MCF 10A (cell line): ENCODE measurements around the gene CEP63. TPM values are rescaled to one million over a fixed set of nuclear protein-coding genes. Genes with fewer than 3 reads are reported as not detected.

ENCODE experiments used
- Bru-seq: library from RNA; stranded (reverse); fragments of 400-500 nt; gene quantifications from one replicate; lab custom pipeline; 2021; lab: Mats Ljungman, UMichigan
- BruChase-seq, 2 experiments: library from RNA; stranded (reverse); fragments of 400-500 nt; gene quantifications; one replicate each; lab custom pipeline; 2021; lab: Mats Ljungman, UMichigan
- BruUV-seq: library from RNA; stranded (reverse); fragments of 400-500 nt; replicated peaks from 2 replicates; lab custom pipeline; 2021; lab: Mats Ljungman, UMichigan
- CTCF ChIA-PET: fragments of 300-600 bp; sonication (Branson Sonifier 250); formaldehyde crosslinking; extraction: SDS; loops from one replicate; lab custom pipeline; 2021; ENCODE audit warnings: antibody characterized with exemption, inconsistent platforms; lab: Yijun Ruan, JAX
- POLR2A ChIA-PET: fragments of 300-600, 350-650 bp; sonication (Branson Sonifier 250); formaldehyde crosslinking; extraction: SDS; loops from one replicate; lab custom pipeline; 2020; ENCODE audit warnings: antibody characterized with exemption, inconsistent platforms; lab: Yijun Ruan, JAX
- DNase-seq: peaks from one replicate; pipeline ENCODE4 v3.0.0-alpha.2; 2018; ENCODE audit not compliant: unreplicated experiment
- H3K27ac Mint-ChIP-seq: one replicate; pipeline ENCODE4 v1.8.0; 2022; ENCODE audit warnings: mild to moderate bottlenecking, low read depth, mixed read lengths; ENCODE audit not compliant: unreplicated experiment
- H3K27me3 Mint-ChIP-seq: one replicate; pipeline ENCODE4 v1.8.0; 2022; ENCODE audit warnings: mixed read lengths; ENCODE audit not compliant: insufficient read depth, unreplicated experiment
- H3K36me3 Mint-ChIP-seq: one replicate; pipeline ENCODE4 v1.8.0; 2022; ENCODE audit warnings: mild to moderate bottlenecking, moderate library complexity, mixed read lengths; ENCODE audit not compliant: insufficient read depth, unreplicated experiment
- H3K4me1 Mint-ChIP-seq: one replicate; pipeline ENCODE4 v1.8.0; 2022; ENCODE audit warnings: mixed read lengths; ENCODE audit not compliant: insufficient read depth, unreplicated experiment
- H3K4me3 Mint-ChIP-seq: one replicate; pipeline ENCODE4 v1.8.0; 2022; ENCODE audit warnings: mild to moderate bottlenecking, moderate library complexity, mixed read lengths; ENCODE audit not compliant: unreplicated experiment
- H3K9me3 Mint-ChIP-seq: one replicate; pipeline ENCODE4 v1.8.0; 2022; ENCODE audit warnings: mixed read lengths; ENCODE audit not compliant: unreplicated experiment
- intact Hi-C: fragments of 100-400 bp; cut with micrococcal nuclease; formaldehyde crosslinking; loops from 2 replicates; pipeline ENCODE4 v1.14.1; 2022
- long read RNA-seq: library from polyadenylated mRNA; stranded (forward); transcript quantifications from one replicate; pipeline ENCODE4 v2.0.0, GENCODE V29; 2022
- total RNA-seq: library from RNA; stranded (reverse); gene quantifications from 2 replicates; pipeline ENCODE4 v1.2.3, GENCODE V29; 2022
- TF ChIP-seq, protein P1 (sequence below): fragments of 200-600 bp; IDR thresholded peaks from one replicate; pipeline ENCODE4 v1.8.0; 2022; ENCODE audit warnings: antibody characterized with exemption, mild to moderate bottlenecking; ENCODE audit not compliant: unreplicated experiment

CEP63 gene
- total RNA-seq = 37.0 and 40.0 TPM in 2 replicates
- Bru-seq, nascent RNA = percentile 73 among the genes with signal in this experiment
- percentile 68 among the genes with signal in this experiment for BruChase-seq, experiment 1, labeled RNA remaining after a 6-hour chase
- percentile 72 among the genes with signal in this experiment for BruChase-seq, experiment 2, labeled RNA remaining after a 2-hour chase
- long read RNA-seq, transcript CEP63-203 (12 exons, 1,835 nt) = minor isoform, 5 of 110 reads
- long read RNA-seq, transcript CEP63-204 (13 exons, 2,028 nt) = minor isoform, 5 of 110 reads
- long read RNA-seq, transcript CEP63-216 (12 exons, 1,601 nt) = minor isoform, 7 of 110 reads
- long read RNA-seq, transcript CEP63-201 (12 exons, 2,056 nt) = major isoform, 10 of 110 reads
- long read RNA-seq, partial matches to known transcripts = 10 of 110 reads
- long read RNA-seq, other reads (novel, unspliced or antisense) = 73 of 110 reads

DNA sequence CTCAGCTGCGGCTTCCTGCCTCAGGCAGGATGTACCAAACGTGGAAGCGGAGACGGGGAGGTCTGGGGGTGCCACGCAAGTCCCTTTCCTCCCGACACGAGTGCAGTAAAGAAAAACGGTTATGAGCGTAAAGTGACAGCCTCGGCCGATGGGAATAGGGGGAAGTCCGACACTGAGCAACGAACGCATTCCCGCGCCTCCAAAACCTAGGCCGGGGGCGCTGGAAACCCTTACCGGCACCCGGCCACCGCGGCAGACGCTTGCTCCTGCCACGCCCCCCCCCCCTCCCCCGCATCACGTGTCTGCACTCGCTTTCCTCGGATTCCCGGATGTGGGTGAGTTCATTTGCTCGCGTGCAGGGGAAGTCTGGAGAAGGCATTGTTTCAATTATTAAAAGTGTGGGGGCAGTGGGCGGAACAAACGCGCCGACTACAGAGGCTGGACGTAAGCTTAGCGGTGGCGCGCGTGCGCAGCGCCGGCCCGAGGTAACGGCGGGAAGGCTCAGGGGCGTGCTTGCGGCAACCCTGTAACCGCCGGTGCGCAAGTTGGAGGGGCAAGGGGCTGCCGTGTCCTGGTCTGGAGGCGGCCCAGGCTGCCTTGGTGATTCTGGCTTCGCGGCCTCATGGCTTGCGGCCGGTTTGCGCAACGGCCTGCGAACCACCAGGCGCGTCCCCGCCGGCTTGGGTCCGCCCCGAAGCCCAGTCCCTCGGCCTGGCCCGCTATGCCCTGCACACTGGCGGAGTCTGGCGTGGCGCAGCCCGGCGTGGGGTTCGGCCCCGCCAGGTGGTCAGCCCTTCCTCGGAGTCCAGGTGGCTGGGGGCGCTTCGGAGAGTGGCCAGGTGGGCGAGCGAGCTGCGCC lies at the start of gene CEP63, which contains the start of gene ANAPC13:
TSS of gene CEP63 (plus strand) at position 340 of the 859 bp plus-strand sequence. CDS start 9,264 bp downstream, outside the sequence.
TSS of gene ANAPC13 (minus strand) at position 268 of the 859 bp plus-strand sequence. CDS start 3,081 bp downstream, outside the sequence.
- BruUV-seq = TSS peak; percentile 61
- no peaks in the 10 kb centered on the region for H3K27me3 Mint-ChIP-seq
- ChIA-PET CTCF (interaction anchor here (0.6 to 16.7 kb wide), 7 partner anchors 9 to 1485 kb away, joined by 4 to 449 read pairs (median 7); partner anchors contain the start of gene AMOTL2), POLR2A (interaction anchor here (0.6 to 6.3 kb wide), 29 partner anchors 10 to 1710 kb away, joined by 3 to 77 read pairs (median 4); partner anchors contain the start of genes AMOTL2, CDV3, MSL2 and RYK)
- TF ChIP-seq, protein P1, sequence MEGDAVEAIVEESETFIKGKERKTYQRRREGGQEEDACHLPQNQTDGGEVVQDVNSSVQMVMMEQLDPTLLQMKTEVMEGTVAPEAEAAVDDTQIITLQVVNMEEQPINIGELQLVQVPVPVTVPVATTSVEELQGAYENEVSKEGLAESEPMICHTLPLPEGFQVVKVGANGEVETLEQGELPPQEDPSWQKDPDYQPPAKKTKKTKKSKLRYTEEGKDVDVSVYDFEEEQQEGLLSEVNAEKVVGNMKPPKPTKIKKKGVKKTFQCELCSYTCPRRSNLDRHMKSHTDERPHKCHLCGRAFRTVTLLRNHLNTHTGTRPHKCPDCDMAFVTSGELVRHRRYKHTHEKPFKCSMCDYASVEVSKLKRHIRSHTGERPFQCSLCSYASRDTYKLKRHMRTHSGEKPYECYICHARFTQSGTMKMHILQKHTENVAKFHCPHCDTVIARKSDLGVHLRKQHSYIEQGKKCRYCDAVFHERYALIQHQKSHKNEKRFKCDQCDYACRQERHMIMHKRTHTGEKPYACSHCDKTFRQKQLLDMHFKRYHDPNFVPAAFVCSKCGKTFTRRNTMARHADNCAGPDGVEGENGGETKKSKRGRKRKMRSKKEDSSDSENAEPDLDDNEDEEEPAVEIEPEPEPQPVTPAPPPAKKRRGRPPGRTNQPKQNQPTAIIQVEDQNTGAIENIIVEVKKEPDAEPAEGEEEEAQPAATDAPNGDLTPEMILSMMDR = no peak
- intact Hi-C loops = no loop called here
- H3K36me3 Mint-ChIP-seq = peaks cover 28% of the 10 kb centered on the region
- H3K27ac Mint-ChIP-seq = peak within 1 kb of the TSS; percentile 87
- peaks cover 31% of the 10 kb centered on the region for H3K4me1 Mint-ChIP-seq
- no peaks in the 10 kb centered on the region for H3K9me3 Mint-ChIP-seq
- peak; percentile 98 for DNase-seq
- H3K4me3 Mint-ChIP-seq = peak within 1 kb of the TSS; percentile 75

DNA sequence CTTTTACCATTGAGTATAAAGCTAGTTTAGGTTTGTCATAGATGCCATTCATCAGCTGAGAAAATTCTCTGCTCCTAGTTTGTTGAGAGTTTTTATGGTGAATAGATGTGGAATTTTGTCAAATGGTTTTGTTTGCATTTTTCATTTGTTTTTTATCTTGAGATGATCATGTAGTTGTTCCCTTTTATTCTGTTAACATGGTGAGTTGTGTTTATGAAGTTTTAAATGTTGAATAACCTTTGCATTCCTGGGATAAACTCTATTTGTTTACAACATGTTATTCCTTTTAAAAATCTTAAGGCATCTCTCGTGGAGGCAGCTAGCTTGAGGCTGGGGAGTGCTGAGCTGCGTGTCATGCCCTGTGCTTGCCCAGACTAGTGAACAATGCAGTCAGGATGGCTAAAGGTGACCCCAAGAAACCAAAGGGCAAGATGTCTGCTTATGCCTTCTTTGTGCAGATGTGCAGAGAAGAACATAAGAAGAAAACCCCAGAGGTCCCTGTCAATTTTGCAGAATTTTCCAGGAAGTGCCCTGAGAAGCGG lies 48.6 kb upstream of the CEP63 start:
- Mint-ChIP-seq H3K27ac (peak overlapping the region; percentile 0), H3K36me3 (no peaks in the 10 kb centered on the region), H3K4me1 (peaks cover 23% of the 10 kb centered on the region), H3K4me3 (no peak overlapping the region), H3K9me3 (no peaks in the 10 kb centered on the region), H3K27me3 (no peaks in the 10 kb centered on the region)
- TF ChIP-seq, protein P1 = no peak
- no peak for DNase-seq
- CTCF ChIA-PET = interaction anchor here (0.5 to 0.9 kb wide), 3 partner anchors 9 to 37 kb away, joined by 3 to 4 read pairs (median 3); no protein-coding TSS in a partner anchor
- BruUV-seq = no TSS peak
- POLR2A ChIA-PET = interaction anchor here (0.9 to 2.7 kb wide), 5 partner anchors 9 to 65 kb away, joined by 3 to 10 read pairs (median 4); partner anchors contain the start of gene AMOTL2
- intact Hi-C loops = no loop called here

DNA sequence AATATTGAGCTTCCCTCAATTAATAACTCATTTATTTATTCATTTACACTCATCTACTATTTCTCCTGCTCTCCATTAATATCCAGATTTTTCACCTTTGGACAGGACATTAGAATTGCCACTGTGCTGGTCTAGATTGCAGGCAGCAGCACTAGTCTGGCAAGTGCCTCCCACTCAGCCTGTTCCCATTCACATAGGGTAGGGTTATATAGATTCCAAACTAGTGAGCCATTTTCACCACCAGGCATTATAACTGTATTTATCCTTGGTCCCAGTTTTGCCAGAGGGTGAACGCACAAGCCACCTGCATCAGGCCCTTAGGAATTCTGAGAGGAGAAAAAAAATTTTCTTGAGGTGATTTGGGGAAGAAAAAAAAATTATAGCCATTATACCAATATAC lies 44.5 kb upstream of the CEP63 start:
- POLR2A ChIA-PET = interaction anchor here (0.6 kb wide), 1 partner anchor 522 kb away, joined by 3 read pairs; no protein-coding TSS in a partner anchor

More for the DNA sequence above, 44.5 kb upstream of the CEP63 start:
- intact Hi-C loops = no loop called here
- TF ChIP-seq, protein P1 = no peak
- Mint-ChIP-seq H3K36me3 (no peaks in the 10 kb centered on the region), H3K4me1 (peaks cover 46% of the 10 kb centered on the region), H3K4me3 (no peak overlapping the region), H3K27ac (no peak overlapping the region), H3K27me3 (no peaks in the 10 kb centered on the region), H3K9me3 (peaks cover 9% of the 10 kb centered on the region)
- no TSS peak for BruUV-seq
- DNase-seq = no peak
- CTCF ChIA-PET = interaction anchor here (0.6 kb wide), 1 partner anchor 133 kb away, joined by 3 read pairs; no protein-coding TSS in a partner anchor
